ENCODE results near the gene ITSN1.
"Not testable (repeated sequence)": the region's sequence is repeated elsewhere in the genome, so short reads cannot be mapped to it uniquely, and the experiment has no call there.

The ITSN1 gene

GRCh38 chr21:33844890-33845205 lies 202.5 kb downstream of the ITSN1 start:
- no peak for DNase-seq

DNA sequence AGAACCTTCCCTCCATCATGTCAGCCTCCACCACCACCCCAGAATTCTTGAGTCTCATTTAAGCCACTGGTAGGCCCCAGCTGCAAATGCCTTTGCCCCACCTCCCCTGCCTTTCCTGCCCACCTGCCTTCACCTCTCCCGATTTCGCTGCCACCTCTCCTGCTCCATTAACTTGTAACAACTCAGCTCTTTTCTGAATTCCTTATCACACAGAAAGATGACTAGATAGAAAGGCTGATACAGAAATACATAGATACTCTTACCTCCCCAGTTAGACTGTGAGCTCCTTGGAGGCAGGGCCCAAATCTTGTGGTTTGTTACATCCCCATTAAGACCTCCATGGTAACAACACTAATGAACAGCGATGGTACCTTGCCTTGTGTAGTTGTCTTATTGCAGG lies 203.8 kb downstream of the ITSN1 start:
- DNase-seq: no peak

GRCh38 chr21:33847588-33848248 lies 205.4 kb downstream of the ITSN1 start:
- no peak for DNase-seq

GRCh38 chr21:33848249-33848953 lies 206.1 kb downstream of the ITSN1 start:
- DNase-seq: no peak

- no peak for DNase-seq
Observed at GRCh38 chr21:33849834-33850233, 207.5 kb downstream of the ITSN1 start.

- DNase-seq: no peak
Observed at GRCh38 chr21:33850401-33850800, 208.1 kb downstream of the ITSN1 start.

- DNase-seq: no peak
Observed at GRCh38 chr21:33850985-33851384, 208.7 kb downstream of the ITSN1 start.

DNA sequence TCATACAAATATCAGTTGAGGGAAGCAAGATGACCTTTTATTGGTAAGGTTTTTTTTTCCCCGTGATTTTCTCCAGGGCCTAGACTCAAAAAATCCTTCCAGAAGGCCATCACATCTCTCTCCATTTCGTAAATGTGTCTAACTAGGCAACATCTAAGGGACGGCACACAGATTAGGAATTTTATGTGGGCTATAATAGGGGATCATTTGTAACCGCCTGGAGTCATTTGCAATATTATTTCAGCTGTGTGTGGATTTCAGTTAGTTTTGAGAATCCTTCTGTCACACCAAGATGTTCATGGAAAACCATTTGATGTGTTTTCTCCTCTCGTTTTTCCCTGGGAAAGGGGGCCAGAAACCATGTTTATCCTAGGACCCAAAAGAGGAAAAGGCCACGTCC lies 210.2 kb downstream of the ITSN1 start:
- DNase-seq: no peak

- DNase-seq: no peak
Observed at GRCh38 chr21:33854604-33855003, 212.3 kb downstream of the ITSN1 start.

DNA sequence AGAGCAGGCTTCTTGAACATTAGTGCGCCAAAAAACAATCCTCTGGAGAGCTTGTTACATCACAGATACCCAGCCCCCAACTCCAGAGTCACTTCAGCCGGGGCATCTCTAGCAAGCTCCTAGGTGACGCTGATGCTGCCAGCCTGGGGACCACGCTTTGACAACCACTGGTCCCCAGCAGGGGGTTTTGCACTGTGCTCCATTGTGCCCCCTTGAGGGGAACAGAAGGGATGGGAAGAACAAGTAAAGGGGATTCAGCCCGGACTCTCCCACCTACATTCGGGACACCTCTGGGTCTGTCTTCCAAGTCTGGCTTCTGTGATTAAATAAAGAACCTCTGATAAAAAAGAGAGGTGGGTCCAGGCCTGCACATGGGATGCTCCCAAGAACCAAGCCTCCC lies 212.9 kb downstream of the ITSN1 start:
- no peak for DNase-seq

GRCh38 chr21:33856893-33857527 lies 214.7 kb downstream of the ITSN1 start:
- no peak for DNase-seq

DNA sequence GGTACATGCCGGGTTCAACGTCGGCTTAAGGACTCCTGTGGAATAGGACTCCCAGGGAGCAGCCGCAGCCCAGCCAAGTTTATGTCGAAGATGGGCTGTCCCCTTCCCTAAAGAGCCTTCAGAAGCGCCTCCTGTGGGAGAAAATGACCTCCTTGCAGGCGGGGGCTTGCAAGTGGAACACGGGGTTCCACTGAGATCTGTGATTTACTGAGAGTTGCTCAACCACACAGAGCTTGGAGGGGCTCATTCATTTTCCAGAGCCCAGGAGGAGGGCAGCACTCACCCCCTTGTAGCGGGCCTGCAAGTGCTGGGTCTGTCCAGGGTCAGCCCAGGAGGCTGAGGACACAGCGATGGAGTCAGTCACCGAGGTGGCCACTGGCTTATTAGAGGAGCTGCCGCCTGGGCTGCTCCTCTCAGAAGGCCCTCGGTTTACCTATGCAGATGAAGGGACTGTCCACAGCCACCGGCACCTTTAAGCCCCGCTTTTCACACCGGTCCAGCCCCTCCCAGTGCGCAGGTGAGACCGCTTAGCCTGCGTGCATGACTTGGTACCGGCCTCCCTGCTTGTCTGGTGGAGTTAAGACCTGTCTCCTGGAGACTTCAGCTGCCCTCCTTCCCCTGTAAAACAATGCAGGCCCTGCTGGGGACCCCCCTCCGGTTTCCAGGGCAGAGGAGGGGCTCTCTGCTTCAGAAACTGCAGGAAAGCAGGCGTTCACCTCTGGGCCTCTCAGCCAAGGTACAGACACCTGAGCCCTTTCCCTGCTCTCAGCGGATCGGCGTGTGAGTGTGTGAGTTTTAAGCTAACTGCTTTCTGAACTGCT lies 215.8 kb downstream of the ITSN1 start:
- no peak for DNase-seq

GRCh38 chr21:33858667-33859372 lies 216.5 kb downstream of the ITSN1 start:
- DNase-seq: no peak

- no peak for DNase-seq
Observed at GRCh38 chr21:33859373-33860102, 217.2 kb downstream of the ITSN1 start.

GRCh38 chr21:33860332-33860879 lies 218.1 kb downstream of the ITSN1 start:
- DNase-seq: no peak

GRCh38 chr21:33861125-33861524 lies 218.8 kb downstream of the ITSN1 start:
- no peak for DNase-seq

GRCh38 chr21:33863191-33863590 lies 220.9 kb downstream of the ITSN1 start:
- DNase-seq: not testable (repeated sequence)

GRCh38 chr21:33864150-33864549 lies 221.8 kb downstream of the ITSN1 start:
- no peak for DNase-seq

GRCh38 chr21:33865176-33865575 lies 222.9 kb downstream of the ITSN1 start:
- DNase-seq: no peak

DNA sequence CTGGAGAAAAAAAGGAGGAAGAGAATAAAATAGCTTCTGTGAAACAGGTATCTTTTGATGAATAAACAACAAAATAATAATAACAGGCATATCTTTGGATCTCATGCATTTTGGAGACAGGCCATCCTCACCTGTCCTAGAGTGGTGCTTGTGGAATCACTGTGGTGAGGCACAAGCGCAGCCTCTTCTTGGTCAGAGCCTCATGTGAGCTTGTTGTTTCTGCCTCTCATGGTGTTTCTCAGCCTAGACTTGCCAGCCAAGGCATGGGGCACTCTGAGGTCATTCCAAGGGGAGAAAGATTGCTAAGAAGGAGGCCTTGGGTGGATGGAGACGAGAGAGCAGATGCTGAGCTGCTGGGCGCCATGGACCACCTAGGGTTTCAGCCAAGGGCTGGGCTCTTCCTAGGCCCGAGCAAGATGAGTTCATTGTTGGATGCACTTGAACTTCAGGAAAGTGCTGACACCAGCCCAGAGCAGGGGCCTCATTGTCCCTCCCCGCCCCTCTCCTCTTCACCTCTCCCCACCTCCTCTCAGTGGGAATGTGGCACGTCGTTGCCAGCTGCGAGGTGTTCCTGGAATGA lies 223.8 kb downstream of the ITSN1 start:
- no peak for DNase-seq

- no peak for DNase-seq
Observed at GRCh38 chr21:33866826-33867225, 224.5 kb downstream of the ITSN1 start.

Measured in GF-D8 (cell line).